RKO (cell line): ENCODE data around the gene AKAP17A.
"Not testable (repeated sequence)": the region's sequence is repeated elsewhere in the genome, so short reads cannot be mapped to it uniquely, and the experiment has no call there.

ENCODE experiments used
- DNase-seq: peaks from one replicate; pipeline ENCODE4 v3.0.0-alpha.2; 2016; ENCODE audit warnings: low spot score

The AKAP17A gene, protein sequence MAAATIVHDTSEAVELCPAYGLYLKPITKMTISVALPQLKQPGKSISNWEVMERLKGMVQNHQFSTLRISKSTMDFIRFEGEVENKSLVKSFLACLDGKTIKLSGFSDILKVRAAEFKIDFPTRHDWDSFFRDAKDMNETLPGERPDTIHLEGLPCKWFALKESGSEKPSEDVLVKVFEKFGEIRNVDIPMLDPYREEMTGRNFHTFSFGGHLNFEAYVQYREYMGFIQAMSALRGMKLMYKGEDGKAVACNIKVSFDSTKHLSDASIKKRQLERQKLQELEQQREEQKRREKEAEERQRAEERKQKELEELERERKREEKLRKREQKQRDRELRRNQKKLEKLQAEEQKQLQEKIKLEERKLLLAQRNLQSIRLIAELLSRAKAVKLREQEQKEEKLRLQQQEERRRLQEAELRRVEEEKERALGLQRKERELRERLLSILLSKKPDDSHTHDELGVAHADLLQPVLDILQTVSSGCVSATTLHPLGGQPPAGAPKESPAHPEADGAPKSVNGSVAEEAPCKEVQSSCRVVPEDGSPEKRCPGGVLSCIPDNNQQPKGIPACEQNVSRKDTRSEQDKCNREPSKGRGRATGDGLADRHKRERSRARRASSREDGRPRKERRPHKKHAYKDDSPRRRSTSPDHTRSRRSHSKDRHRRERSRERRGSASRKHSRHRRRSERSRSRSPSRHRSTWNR

DNA sequence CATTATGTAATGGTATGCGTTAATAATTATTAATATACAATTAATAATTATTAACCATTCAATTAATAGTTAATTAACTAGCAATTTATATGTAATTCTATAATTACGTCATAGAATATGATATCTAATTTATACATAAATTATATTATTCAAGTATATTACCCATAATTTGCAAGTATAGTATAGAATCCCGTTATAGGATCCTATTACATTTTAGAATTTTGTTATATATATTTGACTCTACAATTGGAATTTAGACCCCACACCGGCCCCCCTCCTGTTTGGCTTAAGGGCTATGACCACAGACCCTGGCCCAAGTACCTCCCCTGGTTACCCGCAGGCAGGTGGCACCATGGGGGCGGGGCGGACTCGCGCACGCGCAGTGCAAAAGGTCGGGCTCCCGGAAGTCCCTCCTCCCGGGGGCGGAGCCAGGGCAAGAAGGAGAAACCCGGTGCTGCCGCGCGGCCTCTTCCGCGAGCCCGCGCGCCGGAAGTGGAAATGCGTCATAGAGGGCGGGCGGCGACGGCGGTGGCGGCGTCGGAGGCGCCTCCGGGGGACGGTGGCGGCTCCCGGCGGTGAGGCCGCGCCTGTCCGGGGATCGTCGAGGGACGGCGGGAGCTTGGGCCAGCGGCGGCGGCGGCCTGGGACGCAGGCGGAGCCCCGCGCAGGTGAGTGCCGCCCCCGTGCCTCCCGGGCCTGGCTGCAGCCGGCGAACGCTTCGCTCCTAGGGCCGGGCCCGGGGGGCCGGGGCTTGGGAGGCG, at the start of gene AKAP17A:
Gene AKAP17A (plus strand): TSS at position 503 of the 761 bp plus-strand sequence. CDS start 1,859 bp downstream, outside the sequence.
- DNase-seq, result peak; percentile 93

DNA sequence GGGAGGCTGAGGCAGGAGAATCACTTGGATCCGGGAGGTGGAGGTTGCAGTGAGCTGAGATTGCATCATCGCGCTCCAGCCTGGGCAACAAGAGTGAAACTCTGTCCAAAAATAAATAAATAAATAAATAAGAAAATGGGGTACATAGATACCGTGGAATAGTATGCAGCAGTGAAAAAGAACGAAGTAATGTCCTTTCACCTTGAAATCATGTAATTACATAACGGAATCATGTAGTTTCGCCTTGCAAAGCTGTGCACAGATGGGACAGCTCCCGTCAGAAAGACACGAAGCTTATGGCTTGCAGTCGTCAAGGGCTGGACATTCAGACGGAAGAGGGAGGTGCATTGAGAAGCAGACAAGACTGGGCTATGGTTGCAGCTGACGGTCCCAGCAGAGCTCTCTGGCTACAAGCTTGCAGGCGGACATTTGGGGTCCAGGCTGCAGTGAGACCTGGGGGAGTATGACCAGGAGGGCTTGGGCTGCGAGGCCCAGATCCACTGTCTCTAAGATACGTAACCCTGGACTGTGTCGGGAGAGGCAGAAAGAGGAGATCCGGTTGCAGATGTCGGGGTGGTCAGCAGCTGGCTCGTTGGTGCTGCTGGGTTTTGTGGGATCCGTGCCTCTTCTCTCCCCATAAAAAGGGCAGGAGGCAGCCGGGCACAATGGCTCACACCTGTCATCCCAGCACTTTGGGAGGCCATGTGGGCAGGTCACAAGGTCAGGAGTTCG, 48.2 kb upstream of the AKAP17A start:
- DNase-seq, result no peak

DNA sequence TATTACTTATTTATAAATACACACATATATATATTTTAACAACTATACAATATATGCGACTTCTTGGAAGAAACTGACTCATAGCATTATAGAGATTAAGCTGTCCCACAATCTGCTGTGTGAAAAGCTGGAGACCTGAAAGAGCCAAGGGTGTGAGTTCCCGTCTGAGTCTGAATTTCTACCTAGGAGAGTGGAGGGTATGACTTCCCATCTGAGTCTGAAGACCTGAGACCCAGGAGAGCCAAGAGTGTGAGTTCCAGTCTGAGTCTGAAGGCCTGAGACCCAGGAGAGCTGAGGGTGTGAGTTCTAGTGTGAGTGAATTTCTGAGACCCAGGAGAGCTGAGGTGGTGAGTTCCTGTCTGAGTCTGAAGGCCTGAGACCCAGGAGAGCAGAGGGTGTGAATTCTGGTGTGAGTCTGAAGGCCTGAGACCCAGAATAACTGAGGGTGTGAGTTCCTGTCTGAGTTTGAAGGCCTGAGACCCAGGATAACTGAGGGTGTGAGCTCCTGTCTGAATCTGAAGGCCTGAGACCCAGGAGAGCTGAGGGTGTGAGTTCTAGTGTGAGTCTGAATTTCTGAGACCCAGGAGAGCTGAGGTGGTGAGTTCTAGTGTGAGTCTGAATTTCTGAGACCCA, 45.5 kb upstream of the AKAP17A start:
- DNase-seq, result no peak

DNA sequence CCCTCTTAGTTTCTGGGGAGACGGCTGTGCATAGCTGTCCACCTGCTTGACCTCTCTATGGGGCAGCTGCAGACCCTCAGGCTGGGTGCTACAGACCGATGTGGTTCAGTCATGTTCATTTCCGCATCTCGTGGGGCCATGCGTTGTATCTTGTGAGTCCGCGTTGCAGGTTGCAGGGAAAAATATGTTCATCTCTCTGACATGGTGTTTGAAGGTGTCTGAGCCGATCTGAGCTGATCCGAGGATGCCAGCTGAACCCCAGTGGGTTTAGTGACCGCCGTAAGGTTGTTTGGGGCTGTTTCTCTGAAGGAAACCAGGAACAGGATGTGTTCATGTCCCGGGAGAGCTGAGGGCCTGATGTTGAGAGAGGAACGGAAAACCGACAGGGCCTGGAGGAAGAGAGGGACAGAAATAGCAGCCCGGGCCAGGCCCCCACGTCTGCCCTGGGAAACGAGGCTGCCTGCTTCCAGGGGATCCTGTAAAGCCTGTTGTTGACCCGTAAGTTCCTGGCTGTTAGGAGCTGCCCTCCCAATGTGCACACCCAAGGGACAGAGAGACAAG, 44.6 kb upstream of the AKAP17A start:
- no peak for DNase-seq

DNA sequence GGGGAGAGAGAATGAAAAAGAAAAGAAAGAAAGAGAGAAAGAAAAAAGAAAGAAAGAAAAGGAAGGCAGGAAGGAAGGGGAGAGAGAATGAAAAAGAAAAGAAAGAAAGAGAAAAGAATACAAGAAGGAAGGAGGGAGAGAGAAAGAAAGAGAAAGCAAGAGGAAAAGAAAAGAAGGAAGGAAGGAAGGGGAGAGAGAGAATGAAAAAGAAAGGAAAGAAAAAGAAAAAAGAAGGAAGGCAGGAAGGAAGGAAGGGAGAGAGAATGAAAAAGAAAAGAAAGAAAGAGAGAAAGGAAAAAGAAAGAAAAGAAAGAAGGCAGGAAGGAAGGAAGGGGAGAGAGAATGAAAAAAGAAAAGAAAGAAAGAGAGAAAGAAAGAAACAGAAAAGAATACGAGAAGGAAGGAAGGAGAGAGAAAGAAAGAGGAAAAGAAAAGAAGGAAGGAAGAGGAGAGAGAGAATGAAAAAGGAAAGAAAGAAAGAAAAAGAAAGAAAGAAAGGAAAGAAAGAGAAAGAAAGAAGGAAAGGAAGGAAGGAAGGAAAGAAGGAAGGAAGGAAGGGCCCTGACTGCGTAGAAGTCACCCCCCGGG, 39.4 kb upstream of the AKAP17A start:
- DNase-seq, result no peak

DNA sequence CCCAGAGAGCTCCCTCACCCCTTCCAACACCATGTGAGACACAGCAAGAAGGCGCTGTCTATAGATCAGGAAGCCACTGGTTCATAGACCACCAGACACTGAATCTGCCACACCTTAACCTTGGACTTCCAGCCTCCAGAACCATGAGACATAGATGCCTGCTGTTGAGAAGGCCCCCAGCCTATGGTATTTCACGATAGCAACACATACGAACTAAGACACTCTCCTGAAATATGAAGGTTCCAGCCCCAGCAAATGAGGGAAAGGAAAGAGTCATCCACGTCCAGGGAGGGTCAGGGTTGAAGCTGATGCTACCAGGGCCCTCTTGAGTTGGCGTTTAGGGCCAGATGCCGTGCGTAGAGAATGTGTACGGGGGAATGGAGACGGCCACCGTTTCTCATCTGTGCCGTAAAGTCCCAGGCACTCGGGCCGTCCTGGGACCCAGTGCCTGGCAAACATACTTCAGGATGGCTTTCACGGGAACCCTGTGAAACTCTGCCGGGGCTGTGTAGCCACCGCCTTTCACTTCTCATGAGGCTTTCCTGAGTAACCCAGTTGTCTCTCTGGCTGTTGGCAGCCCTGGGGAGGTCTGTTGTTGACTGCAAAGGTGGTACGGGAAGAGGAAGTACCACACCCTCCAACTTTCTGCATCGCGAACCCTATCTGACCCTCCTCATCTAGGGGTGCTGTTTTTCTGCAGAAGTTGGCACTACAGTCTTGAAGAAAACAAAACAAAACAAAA, 36.8 kb upstream of the AKAP17A start:
- no peak for DNase-seq

DNA sequence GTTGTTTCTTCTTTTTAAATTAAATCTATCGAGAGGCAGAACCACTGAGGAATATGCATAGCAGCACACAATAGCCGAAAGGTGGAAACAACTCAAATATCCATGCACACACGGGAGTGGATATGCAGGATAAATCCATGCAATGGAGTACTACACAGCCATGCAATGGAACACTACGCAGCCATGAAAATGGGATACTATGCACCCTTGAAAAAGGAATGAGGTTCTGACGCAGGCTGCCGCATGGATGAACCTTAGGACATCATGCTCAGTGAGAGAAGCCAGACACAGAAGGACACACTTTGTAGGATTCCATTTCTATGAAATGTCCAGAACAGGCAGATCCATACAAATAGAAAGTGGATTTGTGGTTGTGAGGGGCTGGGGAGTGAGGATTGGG, 36.0 kb upstream of the AKAP17A start:
- no peak for DNase-seq

DNA sequence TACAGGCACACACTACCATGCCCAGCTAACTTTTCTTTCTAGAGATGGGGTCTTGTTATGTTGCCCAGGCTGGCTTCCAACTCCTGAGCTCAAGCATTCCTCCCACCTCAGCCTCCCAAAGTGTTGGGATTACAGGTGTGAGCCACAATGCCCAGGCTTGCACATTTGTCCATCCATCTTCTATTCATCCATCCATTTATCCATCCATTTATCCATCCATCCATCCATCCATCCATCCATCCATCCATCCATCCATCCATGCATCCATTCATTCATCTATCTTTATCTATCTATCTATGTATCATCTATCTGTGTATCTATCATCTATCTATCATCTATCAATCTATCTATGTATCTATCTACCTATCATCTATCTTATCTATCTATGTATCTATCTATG, 34.0 kb upstream of the AKAP17A start:
- not testable (repeated sequence) for DNase-seq

DNA sequence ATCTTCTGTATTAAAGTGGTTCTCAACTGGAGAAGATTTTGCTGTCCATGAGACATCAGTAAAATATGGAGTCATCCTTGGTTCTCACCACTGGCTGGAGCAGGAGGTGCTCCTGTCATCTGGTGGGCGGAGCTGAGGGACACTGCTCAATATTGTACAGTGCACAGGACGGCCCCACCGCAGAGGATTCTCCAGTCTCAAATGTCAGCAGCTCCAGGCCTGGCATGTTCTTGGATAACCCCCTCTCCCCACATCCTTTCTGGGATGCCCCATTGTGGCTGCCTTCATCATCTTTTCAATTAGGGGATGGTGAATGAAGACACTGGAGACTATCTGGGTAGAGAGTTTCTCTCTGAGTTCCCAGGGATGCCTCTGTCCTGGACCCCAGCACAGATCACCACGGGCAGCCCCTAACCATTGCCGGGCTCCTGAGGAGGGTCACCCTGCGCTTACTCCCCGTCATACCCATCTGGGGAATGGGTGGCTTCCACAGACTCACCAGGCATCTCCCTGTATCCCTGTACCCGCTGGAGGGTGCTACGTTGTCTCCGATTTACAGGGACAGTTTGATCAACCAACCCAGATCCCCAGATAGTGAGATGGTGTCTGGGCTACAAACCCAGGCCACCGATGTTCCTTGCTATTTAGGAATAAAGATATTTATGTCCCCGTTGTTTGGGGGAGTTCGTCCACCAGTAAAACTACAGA, 32.5 kb upstream of the AKAP17A start:
- DNase-seq, result no peak

DNA sequence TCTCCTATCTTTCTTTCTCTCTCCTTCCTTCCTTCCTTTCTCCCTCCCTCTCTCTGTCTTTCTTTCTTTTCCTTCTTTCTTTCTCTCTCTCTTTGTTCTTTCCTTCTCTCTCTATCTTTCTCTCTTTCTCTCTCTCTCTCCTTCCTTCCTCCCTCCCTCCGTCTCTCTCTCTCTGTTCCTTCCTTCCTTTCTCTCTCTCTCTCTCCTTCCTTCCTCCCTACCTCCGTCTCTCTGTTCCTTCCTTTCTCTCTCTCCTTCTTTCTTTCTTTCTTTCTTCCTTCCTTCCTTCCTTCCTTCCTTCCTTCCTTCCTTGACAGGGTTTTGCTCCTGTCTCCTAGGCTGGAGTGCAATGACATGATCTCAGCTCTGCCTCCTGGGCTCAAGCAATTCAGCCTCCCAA, 30.2 kb upstream of the AKAP17A start:
- no peak for DNase-seq

DNA sequence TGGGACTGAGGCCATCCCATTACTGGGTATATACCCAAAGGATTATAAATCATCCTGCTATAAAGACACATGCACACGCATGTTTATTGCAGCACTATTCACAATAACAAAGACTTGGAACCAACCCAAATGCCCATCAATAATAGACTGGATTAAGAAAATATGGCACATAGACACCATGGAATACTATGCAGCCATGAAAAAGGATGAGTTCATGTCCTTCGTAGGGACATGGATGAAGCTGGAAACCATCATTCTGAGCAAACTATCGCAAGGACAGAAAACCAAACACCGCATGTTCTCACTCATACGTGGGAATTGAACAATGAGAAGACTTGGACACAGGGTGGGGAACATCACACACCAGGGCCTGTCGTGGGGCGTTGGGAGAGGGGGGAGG, 27.3 kb upstream of the AKAP17A start:
- DNase-seq, result not testable (repeated sequence)

DNA sequence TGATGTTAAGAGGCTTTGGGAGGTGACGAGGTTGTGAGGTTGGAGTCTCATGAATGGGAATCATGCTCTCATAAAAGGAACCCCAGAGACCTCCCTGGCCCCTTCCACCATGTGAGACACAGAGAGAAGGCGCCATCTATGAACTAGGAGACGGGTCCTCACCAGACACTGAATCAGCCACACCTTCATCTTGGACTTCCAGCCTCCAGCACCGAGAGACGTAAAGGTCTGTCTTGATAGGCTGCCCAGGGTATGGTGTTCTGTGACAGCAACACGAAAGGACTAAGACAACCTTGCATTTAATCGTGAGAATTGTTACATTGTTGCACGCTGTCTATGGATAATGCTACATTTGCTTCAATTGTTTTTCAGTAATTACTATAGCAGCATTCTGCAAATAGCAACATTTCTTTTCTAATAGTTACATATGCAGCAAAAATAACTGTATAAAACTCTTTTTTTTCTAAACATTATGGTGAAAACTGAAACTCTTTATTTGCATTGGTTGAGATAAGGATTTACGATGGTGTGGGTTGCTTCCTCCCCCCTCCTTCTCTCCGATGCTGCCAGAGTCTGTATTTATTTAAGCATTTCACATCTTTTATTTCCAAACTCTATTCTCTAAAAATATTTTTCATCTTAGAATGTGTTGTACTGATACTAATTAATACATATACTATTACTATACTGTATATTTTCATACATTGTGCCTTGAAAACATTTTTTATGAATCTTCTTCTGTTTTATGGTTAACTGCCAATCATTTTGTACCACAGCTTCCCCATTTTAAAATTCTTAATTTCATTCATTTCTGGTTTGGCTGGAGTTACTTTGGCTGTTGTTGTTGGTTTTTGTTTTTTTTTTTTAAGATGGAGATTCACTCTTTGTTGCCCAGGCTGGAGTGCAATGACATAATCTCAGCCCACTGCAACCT, 26.4 kb upstream of the AKAP17A start:
- no peak for DNase-seq

DNA sequence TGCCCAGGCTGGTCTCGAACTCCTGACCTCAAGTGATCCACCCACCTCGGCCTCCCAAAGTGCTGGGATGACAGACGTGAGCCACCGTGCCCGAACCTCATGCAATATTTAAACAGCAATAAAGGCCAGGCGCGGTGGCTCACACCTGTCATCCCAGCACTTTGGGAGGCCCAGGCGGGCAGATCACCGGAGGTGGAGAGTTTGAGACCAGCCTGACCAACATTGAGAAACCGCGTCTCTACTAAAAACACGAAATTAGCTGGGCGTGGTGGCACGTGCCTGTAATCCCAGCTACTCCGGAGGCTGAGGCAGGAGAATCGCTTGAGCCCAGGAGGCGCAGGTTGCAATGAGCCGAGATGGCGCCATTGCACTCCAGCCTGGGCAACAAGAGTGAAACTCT, 17.2 kb upstream of the AKAP17A start:
- DNase-seq, result not testable (repeated sequence)

DNA sequence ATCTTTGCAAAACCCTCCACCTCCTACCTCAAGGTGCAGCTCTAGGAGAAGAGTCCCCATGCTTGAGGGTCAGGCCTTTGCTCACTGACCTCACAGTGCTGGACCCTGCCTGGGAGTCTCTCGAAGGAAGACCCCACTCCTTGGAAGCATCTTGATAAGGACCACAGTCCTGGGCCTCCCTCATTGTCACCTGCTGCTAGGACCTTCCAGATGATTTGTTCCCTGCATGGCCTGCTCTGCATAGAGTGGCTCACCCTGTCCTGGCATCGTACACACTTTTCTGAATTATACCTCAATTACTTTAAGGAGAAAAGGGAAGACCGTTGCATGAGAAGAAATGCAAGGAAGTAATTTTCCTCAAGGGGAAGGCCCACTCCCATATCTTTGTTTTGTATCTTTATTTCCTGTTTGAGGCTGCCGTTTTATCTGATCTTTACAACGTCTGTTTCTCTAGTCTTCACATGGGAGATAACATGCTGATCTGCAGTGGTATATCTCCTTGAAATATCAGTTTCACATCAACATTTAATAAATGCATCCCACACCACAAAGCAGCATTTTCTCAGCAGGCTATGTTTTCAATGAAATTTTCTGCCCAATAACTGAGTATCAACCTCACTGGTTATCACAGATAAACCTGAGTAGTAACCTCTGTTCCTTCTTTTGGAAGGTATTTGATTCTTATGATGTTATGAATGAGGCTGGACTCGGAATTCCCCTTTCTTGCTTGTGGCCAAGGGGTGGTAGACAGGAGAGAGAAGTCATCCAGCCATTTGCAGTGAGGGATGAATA, 15.0 kb upstream of the AKAP17A start:
- no peak for DNase-seq

DNA sequence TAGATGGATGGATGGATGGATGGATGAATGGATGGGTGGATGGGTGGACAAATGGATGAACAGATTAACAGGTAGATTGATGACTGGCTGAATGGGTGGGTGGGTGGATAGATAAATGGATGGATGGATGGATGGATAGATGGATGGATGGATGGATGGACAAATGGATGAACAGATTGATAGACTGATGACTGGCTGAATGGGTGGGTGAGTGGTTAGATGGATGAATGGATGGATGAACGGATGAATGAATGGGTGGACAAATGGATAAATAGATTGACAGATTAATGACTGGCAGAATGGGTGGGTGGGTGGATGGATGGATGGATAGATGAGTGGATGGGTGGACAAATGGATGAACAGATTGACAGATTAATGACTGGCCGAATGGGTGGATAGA, 13.6 kb upstream of the AKAP17A start:
- no peak for DNase-seq

DNA sequence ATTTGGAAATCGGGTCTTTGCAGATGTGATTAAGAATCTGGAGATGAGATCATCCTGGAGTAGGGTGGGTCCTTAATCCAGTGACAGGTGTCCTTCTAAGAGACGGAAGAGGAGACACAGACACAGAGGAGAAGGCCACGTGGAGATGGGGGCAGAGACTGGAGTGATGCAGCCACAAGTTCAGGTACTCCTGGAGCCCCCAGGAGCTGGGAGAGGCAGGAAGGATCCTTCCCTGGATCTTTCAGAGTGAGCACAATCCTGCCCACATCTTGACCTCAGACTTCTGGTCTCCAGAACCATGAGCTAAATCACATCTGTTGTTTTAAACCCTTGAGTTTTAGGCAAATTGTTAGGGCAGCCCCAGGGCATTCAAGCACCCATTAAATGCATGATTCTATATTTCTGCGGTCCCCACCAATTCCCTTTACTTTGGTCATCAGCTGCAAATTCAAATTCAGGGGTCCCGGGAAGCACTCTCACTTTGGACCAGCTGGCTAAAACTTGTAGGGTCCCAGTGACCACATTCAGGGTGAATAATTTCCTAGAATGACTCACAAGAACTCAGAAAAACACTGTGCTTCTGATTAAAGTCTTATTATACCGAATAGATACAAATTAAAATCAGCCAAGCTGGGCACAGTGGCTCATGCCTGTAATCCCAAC, 12.8 kb upstream of the AKAP17A start:
- no peak for DNase-seq

DNA sequence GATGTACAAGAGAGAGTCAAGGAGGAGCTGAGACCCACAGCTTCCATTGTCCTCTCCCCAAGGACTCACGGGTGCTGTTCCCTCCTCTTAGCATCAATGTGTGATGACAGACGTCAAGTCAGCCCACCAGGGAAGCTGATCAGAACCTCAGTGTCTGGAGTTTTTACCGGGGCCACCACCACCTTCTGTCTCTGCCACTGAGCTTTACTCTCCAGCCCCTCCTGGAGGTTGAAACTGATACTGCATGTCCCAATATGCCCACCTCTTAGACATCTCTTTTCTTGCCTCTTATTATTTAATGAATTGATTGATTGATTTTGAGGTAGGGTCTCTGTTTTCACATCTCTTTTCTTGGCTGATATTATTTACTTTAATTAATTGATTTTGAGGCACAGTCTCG, 10.3 kb upstream of the AKAP17A start:
- DNase-seq, result peak; percentile 69
